HuH-7.5 (cell line): ENCODE measurements around the gene EIF2A.
A peak's percentile ranks its signal among the peaks of the same experiment; 100 is the strongest.
"Not testable (repeated sequence)": the region's sequence is repeated elsewhere in the genome, so short reads cannot be mapped to it uniquely, and the experiment has no call there.

Experiments used
- DNase-seq: peaks from one replicate; pipeline ENCODE4 v3.0.0; 2011; ENCODE audit warnings: low spot score

EIF2A gene

DNA sequence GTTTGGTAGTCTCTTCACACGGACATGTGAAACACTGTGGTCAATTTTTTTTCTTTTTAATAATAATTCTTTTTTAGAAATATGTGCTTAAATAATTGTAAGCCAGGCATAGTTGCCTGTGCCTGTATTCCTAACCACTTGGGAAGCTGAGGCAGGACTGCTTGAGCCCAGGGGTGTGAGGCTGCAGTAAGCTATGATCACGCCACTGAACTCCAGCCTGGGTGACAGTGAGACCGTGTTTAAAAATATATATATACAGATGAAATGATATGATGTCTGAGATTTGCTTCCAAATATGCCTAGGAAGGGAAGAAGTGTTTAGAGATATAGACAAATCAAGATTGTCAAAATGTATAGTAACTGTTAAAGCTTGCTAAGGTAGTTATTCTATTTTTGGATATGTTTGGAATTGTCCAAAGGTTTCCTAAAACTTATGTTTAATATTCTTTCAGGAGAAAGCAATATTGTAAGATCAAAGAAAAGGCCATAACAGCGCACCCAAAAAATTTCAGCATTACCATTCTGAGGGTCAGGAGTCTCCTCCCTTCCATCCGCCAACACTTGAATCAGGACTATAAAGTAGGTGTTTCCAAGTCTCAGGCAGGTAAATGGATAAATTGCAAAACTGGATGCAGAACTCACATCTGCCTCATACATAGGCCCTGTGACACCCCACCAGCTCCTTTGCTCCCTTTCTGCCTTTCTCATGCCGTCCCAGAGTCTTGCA lies 56.0 kb downstream of the EIF2A start:
- DNase-seq: no peak

GRCh38 chr3:150603153-150603979 lies 56.8 kb downstream of the EIF2A start, which contains the start of gene SELENOT:
SELENOT (plus strand) TSS chr3:150603321; CDS start chr3:150603363, 42 bp downstream.
- peak; percentile 85 for DNase-seq

GRCh38 chr3:150603980-150604319 lies 57.4 kb downstream of the EIF2A start:
- peak; percentile 27 for DNase-seq

- DNase-seq: no peak
Measured at GRCh38 chr3:150605998-150606641, 59.5 kb downstream of the EIF2A start.

GRCh38 chr3:150607267-150608065 lies 60.9 kb downstream of the EIF2A start:
- DNase-seq: no peak

DNA sequence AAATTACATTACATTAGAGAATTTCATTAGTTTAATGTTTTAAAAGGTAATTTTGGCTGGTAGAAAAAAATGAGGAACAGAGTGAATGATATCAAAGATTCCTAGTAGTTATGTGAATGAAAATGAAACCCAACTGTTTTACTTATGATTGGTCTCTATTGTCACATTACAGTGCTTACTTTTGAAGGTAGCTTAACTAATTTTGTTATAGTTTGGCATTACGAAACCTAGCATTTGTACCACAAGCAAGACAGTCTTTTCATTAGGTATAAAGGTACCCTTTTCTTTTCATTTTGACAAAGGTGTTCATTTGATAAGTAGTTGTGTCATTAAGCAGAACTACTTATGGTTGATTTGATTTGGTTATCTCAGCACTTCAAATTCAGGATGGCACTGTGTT lies 63.4 kb downstream of the EIF2A start:
- DNase-seq: no peak

- DNase-seq: no peak
Measured at GRCh38 chr3:150610785-150611184, 64.2 kb downstream of the EIF2A start.

- DNase-seq: no peak
Measured at GRCh38 chr3:150611666-150612065, 65.1 kb downstream of the EIF2A start.

DNA sequence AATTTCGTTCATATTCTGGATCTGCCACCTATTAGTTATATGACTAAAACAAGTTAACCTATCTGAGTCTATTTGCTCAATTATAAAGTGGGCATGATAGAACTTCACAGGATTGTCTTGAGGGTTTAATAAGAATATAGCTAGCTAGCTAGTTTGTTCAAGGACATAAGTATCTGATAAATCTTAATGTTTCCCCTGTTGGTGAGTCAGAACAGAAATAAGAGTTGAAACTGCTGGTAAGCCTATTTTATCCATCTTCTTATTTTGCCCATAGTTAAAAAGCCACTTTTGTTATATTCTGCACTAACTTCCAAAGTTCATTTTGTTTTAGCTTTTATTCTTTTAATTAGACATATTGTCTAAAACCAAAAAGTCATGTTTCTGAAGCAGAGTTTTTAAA lies 65.9 kb downstream of the EIF2A start:
- no peak for DNase-seq

- DNase-seq: no peak
Measured at GRCh38 chr3:150613034-150613433, 66.4 kb downstream of the EIF2A start.

GRCh38 chr3:150613709-150614480 lies 67.3 kb downstream of the EIF2A start:
- no peak for DNase-seq

DNA sequence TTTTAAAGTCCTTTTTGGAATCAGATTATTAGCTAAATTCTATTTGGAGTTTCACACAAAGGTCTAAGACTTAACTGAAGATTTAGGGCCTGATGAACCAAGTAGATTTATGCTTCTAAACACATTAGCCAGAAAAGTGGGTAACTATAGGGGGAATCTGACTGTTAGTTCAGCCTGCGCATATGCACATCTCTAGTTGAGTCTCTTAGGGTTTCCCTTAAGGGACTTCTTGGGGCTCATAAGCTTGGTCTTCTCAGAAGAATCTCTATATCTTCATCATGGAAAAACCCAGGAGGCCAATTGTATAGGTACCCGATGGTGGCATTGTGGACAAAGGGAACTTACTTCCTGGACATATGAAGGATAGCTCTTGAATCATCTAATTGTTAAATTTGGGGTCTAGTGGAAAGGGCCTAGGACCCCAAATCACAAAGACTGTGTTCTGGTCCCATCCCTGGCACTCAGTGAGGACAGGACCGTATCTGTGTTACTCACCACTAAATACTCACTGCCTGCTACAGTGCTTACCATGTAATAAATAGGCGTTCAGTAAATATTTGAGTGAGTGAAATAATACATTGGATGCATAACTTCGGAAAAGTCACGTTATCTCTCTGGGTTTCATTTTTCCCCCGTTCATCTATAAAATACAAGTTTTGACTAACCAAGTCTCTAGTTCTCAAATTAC lies 73.6 kb downstream of the EIF2A start:
- DNase-seq: no peak

- DNase-seq: not testable (repeated sequence)
Measured at GRCh38 chr3:150622955-150623354, 76.4 kb downstream of the EIF2A start.

GRCh38 chr3:150623945-150624344 lies 77.4 kb downstream of the EIF2A start:
- no peak for DNase-seq

DNA sequence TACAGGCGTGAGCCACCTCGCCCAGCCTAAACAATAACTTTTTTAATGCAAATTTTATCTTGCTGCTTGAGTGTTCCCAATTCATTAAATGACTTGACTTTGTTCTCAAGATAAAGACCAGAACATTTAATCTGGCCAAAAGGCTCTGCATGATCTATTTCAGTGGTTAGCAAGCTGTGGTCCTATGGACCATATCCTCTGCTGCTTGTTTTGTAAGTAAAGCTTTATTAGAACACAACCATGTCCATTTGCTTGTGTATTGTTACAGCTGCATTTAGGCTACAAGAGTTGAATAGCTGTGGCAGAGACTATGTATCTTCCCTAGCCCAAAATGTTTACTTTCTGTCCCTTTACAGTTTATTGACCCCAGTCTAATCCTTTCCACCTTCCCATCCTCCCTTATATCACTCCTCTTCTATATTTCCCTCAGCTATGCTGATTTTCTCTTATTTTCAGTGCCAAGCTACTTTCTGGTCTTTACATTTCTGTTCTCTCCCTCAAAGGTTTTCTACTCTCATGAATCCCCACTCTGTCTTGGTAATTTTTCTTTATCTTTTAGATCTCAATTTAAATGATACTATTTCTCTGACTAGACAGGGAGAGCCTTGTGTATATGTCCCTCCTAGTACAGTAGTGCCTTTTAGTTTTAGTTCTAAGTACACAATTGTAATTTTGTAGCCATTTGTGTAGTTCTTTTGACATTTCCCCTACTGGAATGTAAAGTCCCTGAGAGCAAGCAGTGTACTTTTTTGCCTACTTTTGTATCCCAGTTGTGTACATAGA lies 79.8 kb downstream of the EIF2A start:
- no peak for DNase-seq

DNA sequence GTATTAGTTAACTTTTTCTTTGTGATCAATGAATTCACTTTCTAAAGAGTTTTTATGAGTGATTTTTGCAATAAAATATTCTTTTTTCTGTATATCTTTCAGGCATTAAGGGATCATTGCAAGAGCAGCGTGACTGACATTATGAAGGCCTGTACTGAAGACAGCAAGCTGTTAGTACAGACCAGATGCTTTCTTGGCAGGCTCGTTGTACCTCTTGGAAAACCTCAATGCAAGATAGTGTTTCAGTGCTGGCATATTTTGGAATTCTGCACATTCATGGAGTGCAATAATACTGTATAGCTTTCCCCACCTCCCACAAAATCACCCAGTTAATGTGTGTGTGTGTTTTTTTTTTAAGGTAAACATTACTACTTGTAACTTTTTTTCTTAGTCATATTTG lies 81.0 kb downstream of the EIF2A start:
- DNase-seq: no peak

DNA sequence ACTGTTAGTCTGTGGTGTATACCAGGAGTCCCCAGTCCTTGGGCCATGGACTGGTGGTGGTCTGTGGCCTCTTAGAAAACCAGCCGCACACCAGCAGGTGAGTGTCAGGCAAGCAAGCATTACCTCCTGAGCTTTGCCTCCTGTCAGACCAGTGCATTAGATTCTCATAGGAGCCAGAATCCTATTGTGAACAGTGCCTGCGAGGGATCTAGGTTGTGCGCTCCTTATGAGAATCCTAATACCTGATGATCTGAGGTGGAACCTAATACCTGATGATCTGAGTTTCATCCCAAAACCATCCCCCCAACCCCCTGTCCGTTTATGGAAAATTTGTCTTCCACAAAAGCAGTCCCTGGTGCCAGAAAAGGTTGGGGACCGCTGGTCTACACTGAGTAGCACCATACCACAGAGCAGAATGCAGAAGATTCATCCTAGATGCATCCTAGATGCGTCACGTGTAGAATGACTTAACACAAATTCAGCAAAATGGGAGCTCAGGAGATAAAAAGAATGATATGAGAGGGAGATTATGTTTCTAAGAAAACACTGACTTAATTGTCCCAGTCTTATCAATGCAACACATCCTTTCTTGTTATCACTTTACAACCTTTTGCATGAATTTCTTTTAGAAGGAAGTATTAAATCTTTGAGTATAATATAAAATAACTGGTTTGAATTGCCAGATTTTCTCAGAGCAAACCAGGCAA lies 85.1 kb downstream of the EIF2A start:
- no peak for DNase-seq

- DNase-seq: no peak
Measured at GRCh38 chr3:150635076-150635475, 88.5 kb downstream of the EIF2A start.

- no peak for DNase-seq
Measured at GRCh38 chr3:150635526-150635925, 88.9 kb downstream of the EIF2A start.
